Stimulated activated CD8-positive, alpha-beta memory T cell treated with anti-CD3 and anti-CD28 coated beads, Interleukin-7, amount 100 ng/mL, for 48 hours (primary cell): ENCODE results near the gene PEX5L.

ENCODE experiments used
- DNase-seq, 2 donors: peaks; one replicate each; pipeline ENCODE4 v3.0.0-alpha.2; 2020; ENCODE audit warnings: low read depth in 1 of 2; ENCODE audit errors: extremely low read depth in 1 of 2

PEX5L gene

GRCh38 chr3:179907784-179908482 is 128.8 kb downstream of the PEX5L start:
- no peak for DNase-seq

DNA sequence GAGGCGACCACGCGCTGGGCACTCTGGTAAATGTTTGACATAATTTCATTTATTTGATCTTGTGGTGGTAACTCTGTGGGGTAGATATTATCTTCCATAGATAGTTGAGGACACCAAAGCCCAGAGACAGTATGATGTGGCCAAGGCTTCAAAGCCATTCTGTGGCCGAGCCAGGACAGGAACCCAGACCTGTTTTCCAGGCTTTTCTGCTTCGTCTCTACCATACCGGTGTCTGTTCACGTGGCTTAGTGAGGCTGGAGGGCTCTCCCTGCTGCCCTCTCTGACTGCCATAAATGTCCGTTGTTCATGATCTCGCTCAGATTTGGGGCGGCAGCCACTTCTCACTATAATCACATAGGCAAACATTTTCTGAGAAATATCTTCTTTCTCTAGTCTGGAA is 134.7 kb downstream of the PEX5L start:
- no peak for DNase-seq

GRCh38 chr3:179898024-179898423 is 138.7 kb downstream of the PEX5L start:
- peak in 1 of 2 donors; percentile 10 for DNase-seq

DNA sequence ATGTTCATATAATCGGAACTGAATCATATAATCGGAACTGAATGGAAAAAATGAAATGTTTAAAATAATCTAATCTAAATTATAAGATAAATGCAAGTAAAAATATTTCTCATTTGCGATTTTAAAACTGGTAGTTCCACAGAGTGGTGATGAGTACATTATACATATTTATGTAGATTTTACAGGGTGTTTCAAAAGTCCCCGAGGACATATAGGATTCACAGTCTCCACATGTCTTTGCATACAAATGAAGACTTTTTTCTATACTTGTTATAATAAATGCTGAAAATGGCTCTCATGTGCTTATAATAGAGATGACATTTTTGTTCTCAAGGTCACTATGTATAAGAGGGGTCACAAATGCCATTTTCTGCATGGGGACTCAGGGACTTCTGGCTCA is 139.5 kb downstream of the PEX5L start:
- no peak for DNase-seq

GRCh38 chr3:179896507-179896906 is 140.2 kb downstream of the PEX5L start:
- no peak for DNase-seq

DNA sequence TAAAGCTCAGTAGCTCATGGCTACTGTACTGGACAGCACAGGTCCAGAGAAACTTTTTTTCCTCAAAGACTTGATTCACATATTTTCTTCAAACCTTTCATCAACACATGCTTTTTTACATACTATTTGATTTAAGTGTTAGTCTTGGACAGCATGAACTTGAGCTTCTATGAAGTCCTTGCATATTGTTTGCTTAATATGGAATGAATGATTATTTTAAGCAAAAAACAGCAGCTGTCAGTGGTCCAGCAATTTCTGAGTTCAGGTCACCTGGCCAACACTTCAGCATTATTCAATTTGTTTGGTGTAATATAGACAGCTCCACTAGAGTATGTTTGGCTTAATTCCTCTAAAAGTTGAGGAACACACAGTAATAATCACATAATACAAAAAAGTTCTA is 141.4 kb downstream of the PEX5L start:
- DNase-seq: no peak

DNA sequence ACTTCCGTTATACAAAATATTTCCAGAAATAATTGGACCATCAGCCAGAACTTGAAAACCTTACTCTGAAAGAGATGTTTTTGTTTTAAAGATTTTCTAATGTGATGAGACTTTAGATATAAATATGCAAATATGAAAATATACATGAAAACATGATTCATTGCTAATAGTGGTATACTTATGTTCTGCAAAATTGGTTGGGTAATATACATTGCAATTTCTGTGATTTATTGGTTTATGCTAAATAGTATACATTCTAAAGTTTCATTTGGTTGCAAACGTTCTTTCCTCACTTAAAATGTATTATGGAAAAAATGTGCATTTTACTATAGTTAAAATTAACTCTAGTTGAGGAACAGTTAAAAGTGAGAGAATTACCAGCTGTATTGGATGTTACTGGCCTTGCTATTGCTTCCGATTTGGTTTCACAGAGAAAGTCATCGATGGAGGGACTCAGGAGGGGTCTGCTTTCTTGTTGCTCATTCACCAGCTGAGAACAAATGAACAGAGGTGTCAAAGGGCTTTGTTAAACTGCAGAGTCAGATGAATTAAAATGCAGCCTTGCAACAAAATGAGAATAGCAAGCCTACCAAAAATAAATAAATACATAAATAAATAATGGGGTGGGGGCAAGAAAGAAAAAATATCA is 149.3 kb downstream of the PEX5L start:
- DNase-seq: no peak

DNA sequence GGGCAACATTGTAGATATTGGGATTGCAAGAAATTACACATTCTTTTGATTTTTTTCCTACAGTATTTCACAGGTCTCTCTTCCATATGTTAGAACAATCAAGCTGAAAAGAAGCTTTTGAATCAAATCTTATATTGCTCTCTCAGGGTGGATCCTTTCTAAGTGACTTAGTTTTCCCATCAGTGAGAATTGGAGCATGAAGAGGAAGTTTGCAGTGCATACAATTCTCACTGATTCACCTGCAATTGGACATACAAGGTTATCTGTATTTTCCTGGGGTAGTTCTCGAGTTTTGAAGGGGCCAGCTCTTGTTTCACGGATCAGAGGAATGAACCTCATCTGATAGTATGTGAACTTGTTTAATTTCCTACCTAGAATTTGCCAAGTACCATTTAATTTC is 150.8 kb downstream of the PEX5L start:
- no peak for DNase-seq

GRCh38 chr3:179884136-179884535 is 152.6 kb downstream of the PEX5L start:
- DNase-seq: no peak

DNA sequence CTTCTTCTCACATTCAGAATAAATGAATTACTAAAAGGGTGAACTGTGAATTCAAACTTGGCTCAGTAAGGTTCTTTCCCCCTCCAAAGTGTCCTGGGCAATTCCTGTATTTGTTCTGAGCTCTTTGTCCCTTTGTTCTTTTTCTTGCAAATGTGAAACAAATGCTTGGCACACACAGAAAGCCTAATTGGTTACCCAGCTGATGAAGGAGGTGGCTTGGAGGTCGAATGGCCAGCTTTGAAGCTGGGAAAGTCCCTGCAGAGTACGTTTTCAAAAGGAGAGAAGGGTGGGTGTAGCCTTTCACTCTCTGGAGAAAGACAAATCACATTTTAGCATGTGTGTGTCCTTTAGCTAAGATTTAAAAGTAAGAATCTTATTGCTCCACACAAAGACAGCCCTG is 154.4 kb downstream of the PEX5L start:
- no peak for DNase-seq

GRCh38 chr3:179881791-179882190 is 154.9 kb downstream of the PEX5L start:
- DNase-seq: no peak

- DNase-seq: no peak
Measured at GRCh38 chr3:179880868-179881267, 155.9 kb downstream of the PEX5L start.

GRCh38 chr3:179876440-179876839 is 160.3 kb downstream of the PEX5L start:
- DNase-seq: no peak

DNA sequence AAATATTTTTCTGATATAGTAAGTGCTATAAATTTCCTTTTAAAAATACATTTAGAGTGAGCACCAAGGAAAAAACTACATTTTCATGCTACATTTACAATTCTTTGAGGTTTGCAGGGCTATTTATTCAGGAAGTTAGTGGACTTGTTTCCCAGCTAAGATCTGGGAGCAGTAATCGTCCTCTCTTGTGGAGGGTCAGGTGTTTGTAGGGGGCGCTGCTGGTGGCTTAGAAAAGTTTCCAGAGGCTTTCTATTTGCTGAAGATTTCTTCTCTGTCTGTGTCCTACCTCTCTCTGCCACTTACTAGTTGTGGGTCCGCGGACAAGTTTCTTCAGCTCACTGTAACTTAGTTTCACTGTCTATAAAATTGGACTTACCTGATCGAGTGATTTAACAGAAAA is 163.9 kb downstream of the PEX5L start:
- DNase-seq: no peak

DNA sequence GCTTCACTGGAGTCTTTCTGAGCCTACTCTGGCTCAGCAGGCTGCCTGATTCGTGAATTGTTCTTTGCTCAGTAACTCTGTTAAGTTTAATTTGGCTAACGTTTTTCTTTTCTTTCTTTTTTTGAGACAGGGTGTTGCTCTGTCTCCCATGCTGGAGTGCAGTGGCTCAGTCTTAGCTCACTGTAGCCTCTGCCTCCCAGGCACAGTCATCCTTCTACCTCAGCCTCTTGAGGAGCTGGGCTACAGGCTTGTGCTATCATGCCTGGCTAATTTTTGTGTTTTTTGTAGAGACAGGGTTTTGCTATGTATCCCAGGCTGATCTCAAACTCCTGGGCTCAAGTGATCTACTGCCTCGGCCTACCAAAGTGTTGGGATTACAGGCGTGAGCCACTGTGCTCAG is 165.0 kb downstream of the PEX5L start:
- no peak for DNase-seq

GRCh38 chr3:179868715-179869114 is 168.0 kb downstream of the PEX5L start:
- no peak for DNase-seq

- no peak for DNase-seq
Measured at GRCh38 chr3:179867961-179868360, 168.8 kb downstream of the PEX5L start.

GRCh38 chr3:179865861-179866505 is 170.8 kb downstream of the PEX5L start:
- no peak for DNase-seq

GRCh38 chr3:179861953-179862352 is 174.8 kb downstream of the PEX5L start:
- no peak for DNase-seq

DNA sequence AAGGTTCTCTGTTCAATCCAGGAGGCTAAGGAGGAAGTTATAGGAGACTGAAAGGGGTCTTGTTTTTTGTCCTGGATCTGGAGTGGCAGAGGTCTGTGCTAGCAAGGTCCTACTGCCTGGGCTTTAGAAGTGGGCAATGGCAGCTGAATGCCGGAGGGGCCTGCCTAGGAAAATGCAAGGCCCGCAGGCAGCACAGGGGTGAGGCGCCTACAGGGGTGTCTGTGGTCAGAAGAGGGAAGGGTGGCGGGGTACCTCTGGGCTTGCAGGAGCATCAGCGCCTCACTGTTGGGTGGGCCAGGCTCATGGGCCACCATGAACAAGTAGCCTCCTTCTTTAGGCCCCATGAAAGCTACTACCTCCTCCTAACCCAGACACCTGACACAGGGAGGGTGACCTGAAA is 175.4 kb downstream of the PEX5L start:
- no peak for DNase-seq

DNA sequence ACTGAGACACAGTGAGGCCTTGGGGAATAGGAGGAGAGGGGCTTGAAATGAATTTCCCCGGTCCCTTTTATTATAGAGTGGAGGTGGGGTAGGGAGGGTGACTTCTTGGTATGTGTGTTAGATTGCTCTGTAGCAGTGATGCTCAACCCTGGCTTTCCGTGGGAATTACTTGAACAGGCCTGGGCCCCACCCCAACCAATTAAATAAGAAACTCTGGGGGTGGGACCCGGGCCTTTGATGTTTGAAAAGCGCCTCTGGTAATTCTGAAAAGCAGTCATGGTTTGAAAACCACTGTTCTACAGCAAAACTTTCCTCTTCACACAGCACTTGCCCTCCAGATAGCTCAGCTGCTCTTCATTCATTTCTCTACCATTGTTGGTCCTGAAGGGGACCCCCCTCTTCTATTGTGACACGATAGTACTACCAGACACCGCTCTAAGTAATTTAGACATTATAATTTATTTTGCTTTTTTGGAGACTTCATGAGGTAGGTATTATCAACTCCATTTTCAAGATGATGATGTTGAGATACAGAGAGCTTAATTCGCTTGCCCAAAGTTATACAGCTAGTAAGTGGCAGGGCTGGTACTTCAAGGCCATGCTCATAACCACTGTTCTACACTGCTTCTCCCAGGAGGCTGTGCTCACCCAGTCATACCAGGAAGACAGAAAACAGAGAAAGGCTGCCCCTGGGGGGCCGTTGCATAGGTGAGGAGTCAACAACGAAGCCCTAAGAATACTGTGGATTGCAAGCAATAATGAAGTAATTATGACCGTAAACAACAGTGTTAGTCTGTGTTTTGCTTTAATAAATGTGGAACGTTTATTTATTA is 176.2 kb downstream of the PEX5L start:
- no peak for DNase-seq
